Activated CD8-positive, alpha-beta memory T cell treated with anti-CD3 and anti-CD28 coated beads, Interleukin-2, amount 50 U/mL, for 24 hours (primary cell): ENCODE results near the gene PDS5A.
"Not testable (repeated sequence)": the region's sequence is repeated elsewhere in the genome, so short reads cannot be mapped to it uniquely, and the experiment has no call there.

ENCODE experiments used
- DNase-seq: peaks from one replicate; pipeline ENCODE4 v3.0.0-alpha.2; 2020; ENCODE audit errors: extremely low read depth

Gene PDS5A

GRCh38 chr4:39838431-39838830 is 139.3 kb downstream of the PDS5A start:
- not testable (repeated sequence) for DNase-seq

GRCh38 chr4:39834269-39834668 is 143.4 kb downstream of the PDS5A start:
- no peak for DNase-seq

DNA sequence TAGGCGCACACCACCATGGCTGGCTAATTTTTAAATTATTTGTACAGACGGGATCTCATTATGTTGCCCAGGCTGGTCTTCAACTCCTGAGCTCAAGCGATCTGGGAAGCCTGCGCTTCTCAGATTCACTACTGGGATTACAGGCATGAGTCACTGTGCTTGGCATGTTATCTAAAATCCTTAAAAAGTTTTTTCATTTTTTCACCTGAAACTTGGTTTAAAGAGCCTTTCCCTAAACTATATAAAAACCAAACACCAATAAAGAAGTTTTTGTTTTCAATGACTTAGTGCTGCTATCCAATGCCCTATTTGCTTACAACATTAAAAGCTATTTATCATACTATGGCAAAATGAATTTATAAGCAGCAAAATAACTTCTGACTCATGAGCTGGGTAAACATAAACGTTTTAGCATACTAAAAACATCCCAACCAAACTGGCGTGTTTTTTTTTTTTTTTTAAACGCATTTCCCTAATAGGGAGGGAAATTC is 151.9 kb downstream of the PDS5A start:
- DNase-seq = no peak

GRCh38 chr4:39825090-39825489 is 152.6 kb downstream of the PDS5A start:
- no peak for DNase-seq

DNA sequence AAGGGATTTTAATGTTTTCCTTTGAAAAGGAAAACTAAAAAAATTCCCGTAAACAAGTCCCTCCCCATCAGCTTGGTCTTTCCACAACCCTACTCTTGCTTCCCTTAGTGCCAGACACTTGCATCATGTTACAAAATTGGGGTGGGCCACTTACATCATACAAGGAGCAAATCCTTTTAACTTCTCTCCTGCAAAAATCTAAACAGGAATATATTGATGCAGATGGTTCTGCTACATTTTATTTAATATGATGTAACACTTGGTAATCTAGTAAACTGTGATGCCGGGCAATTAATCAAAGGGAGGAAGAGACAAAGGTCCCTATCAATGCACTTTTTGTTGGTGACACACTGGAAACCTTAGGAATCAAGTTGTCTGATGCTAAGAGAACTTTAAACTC is 154.5 kb downstream of the PDS5A start:
- DNase-seq = no peak

DNA sequence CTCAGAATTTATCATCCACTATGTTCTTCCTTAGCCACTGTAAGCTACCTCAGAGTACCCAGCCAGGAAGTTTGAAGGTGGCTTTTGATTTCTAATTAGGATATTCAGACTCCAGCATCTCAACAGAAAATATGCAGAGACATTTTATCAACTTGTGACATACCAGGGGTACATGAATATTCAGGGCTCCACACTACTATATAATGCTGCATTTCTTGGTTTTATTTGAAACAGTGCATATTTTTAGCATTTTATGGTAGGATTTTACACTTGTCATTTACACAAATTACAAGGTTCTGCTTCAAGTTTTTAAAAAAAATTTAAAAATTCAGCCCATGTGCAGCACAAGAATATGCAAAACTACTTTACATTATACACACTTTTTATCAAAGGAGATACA is 155.0 kb downstream of the PDS5A start:
- no peak for DNase-seq

DNA sequence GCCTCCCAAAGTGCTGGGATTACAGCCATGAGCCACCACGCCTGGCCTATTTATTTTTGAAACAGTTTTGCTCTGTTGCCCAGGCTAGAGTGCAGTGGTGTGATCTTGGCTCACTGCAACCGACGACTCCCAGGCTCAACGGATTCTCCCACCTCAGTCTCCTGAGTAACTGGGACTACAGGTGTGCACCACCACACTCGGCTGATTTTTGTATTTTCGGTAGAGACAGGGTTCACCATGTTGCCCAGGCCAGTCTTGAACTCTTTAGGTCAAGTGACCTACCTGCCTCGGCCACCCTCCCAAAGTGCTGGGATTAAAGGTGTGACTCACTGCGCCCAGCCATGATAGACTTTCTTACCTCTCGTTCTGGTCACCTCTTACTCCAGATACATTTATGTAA is 155.8 kb downstream of the PDS5A start:
- no peak for DNase-seq

- DNase-seq = no peak
These were observed 157.5 kb downstream of the PDS5A start for GRCh38 chr4:39820186-39820585.

DNA sequence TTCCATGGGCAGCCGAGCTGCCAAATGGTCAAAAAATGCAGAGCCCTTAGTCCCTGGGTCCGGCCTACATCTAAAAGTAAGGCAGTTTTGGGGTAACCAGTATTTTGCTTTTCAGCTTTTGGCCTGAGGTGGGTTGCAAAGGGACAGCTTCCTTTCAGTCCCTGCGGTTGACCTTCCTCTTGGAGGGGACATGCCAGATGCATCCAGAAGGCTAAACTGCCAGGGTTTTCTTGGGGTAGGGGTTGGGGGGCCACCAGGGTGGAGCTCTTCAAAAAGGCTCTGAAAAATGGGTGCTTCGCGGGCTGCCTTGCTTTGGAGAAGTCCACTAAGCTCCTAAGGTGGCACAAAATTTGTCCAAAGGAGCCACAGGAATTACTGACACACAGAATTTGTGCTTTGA is 159.1 kb downstream of the PDS5A start:
- DNase-seq = no peak

- DNase-seq = no peak
These were observed 163.1 kb downstream of the PDS5A start for GRCh38 chr4:39814403-39815185.

DNA sequence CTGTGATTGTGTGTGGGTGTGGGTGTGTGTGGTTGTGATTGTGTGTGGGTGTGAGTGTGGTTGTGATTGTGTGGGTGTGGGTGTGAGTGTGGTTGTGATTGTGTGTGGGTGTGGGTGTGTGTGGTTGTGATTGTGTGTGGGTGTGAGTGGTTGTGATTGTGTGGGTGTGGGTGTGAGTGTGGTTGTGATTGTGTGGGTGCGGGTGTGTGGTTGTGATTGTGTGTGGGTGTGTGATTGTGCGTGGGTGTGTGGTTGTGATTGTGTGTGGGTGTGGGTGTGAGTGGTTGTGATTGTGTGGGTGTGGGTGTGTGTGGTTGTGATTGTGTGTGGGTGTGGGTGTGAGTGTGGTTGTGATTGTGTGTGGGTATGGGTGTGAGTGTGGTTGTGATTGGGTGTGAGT is 163.9 kb downstream of the PDS5A start:
- not testable (repeated sequence) for DNase-seq

- DNase-seq = not testable (repeated sequence)
These were observed 164.7 kb downstream of the PDS5A start for GRCh38 chr4:39813033-39813432.

DNA sequence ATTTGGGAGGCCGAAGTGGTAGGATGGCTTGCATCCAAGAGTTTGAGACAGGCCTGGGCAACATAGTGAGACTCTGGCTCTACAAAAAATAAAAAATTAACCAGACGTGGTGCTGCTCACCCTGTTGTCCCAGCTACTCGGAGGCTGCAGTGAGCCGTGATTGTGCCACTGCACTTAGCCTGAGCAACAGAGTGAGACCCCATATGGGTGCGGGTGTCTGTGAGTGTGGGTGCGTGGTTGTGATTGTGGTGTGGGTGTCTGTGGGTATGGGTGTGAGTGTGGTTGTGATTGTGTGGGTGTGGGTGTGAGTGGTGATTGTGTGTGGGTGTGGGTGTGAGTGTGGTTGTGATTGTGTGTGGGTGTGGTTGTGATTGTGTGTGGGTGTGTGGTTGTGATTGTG is 165.2 kb downstream of the PDS5A start:
- no peak for DNase-seq

GRCh38 chr4:39808231-39808749 is 169.4 kb downstream of the PDS5A start:
- DNase-seq = no peak

DNA sequence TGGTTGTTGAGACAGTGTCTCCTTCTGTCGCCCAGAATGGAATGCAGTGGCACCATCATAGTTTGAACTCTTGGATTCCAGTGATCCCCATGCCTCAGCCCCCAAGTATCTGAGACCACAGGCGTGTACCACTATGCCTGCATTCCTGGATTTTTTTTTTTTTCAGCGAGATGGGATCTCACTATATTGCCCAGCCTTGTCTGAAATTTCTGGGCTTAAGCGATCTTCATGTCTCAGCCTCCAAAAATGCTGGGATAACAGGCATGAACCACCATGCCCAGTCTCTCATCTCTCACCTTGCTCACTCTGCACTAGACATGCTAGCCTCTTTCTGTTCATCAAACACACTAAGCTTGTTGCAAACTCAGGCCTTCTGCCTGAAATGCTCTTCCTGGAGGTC is 175.7 kb downstream of the PDS5A start:
- no peak for DNase-seq

GRCh38 chr4:39792976-39793375 is 184.7 kb downstream of the PDS5A start:
- DNase-seq = not testable (repeated sequence)

DNA sequence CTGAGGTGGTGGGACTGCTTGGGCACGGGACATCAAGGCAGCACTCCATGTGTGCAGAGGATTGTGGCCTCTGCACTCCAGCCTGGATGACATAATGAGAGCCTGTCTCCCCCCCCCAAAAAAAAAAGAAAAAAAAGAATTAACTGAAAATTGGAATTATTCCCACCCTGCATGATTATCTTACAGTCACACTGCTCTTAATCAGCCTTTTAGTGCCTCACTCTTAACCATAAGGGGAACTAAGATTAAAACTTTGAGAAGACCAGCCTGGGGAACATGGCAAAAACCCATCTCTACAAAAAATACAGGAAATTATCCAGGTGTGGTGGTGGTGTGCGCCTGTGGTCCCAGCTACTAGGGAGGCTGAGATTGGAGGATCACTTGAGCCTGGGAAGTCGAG is 185.2 kb downstream of the PDS5A start:
- DNase-seq = no peak

- no peak for DNase-seq
These were observed 185.6 kb downstream of the PDS5A start for GRCh38 chr4:39792128-39792527.

DNA sequence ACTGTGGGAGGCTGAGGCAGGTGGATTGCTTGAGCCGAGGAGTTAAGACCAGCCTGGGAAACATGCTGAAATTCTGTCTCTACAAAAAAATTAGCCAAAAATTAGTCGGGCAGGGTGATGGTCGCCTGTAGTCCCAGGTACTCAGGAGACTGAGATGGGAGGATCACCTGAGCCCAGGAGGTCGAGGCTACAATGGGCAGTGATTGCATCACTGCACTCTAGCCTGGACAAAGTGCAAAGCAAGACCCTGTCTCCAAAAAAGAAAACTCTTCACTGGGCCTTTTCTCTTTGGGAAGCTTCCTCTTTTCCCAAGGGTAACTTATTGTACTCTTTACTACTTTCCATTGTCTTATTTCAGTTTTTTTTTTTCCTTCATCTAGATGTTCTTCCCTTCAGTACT is 190.9 kb downstream of the PDS5A start:
- no peak for DNase-seq

- DNase-seq = no peak
These were observed 192.6 kb downstream of the PDS5A start for GRCh38 chr4:39785083-39785482.

- DNase-seq = not testable (repeated sequence)
These were observed 195.7 kb downstream of the PDS5A start for GRCh38 chr4:39781988-39782387.
